RWPE1 (cell line): ENCODE results near the gene SLC30A9.

Experiments used
- CTCF ChIA-PET: fragments of 350-600 bp; sonication (Branson Sonifier 250); formaldehyde crosslinking; extraction: SDS; loops from one replicate; lab custom pipeline; 2021; lab: Yijun Ruan, JAX
- POLR2A ChIA-PET: fragments of 400-600 bp; formaldehyde crosslinking; extraction: SDS; loops from one replicate; lab custom pipeline; 2020; ENCODE audit warnings: antibody characterized with exemption; ENCODE audit not compliant: low non-redundant PET; lab: Yijun Ruan, JAX
- DNase-seq: peaks from one replicate; pipeline ENCODE4 v3.0.0; 2012; ENCODE audit warnings: low spot score
- H3K27ac ChIP-seq: fragments of 450-650 bp; 2 replicates; pipeline ENCODE4 v1.5.1; 2017
- TF ChIP-seq, protein P1 (sequence below): fragments of 450-650 bp; conservative IDR thresholded peaks from 2 replicates; pipeline ENCODE4 v1.5.1; 2017; ENCODE audit warnings: low read depth, mild to moderate bottlenecking

Gene SLC30A9

DNA sequence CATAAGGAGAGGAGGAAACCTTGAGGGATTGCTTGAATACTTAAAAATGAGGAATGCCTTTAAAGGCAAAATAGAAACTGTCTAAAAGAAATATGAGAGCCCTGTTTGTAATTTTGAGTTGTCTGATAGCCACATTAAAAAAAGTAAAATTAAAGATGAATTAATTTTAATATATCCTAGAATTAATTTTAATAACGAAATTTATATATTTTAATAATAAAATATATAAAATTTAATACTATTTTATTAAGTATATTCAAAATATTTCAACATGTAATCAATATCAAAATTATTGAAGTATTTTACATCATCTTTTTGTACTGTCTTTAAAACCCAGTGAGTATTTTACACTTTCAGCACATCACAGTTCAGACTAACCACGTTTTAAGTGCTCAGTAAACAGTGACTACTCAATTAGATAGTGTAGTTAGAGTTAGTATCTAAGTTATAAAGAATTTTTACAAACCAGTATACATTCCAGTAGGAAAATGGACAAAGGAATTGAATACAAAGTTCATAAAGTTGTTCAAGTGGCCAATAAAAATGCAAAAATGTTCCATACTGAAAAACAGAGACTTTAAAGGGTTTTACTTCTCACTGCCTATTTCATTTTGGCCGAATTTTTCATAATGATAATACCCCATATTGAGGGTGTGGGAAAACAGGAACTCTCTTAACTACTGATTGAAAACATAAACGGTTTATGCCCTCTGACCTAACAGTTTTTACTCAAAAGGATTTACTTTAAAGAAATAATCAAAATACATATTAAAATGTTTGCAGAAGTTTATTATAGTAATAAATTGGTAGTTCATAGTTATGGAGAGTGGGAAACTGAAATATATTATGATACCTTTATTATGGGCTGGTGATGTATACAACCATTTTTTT, 2.9 kb downstream of the SLC30A9 start:
- POLR2A ChIA-PET = interaction anchor here (0.5 kb wide), 1 partner anchor 29 kb away, joined by 4 read pairs; no protein-coding TSS in a partner anchor

DNA sequence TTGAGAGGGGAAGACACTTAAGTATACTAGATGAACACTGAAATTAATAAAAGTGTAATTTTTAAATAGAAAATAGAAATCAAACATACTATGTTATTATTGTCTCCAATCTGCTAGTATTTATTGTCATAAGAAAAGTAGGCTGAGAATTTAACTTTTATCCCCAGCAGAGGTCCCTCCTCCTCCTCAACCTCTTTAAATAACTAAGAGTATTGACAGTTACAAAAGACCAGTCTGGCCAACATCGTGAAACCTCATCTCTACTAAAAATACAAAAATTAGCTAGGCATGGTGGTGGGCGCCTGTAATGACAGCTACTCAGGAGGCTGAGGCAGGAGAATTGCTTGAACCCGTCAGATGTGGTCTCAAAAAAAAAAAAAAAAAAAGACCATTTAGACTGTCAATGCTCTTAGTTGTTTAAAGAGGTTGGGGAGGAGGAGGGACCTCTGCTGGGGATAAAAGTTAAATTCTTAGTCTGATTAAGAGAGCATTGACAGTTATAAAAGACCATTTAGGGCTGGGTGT, 4.2 kb downstream of the SLC30A9 start:
- CTCF ChIA-PET = no interaction called here
- no peak overlapping the region for H3K27ac ChIP-seq
- TF ChIP-seq, protein P1, sequence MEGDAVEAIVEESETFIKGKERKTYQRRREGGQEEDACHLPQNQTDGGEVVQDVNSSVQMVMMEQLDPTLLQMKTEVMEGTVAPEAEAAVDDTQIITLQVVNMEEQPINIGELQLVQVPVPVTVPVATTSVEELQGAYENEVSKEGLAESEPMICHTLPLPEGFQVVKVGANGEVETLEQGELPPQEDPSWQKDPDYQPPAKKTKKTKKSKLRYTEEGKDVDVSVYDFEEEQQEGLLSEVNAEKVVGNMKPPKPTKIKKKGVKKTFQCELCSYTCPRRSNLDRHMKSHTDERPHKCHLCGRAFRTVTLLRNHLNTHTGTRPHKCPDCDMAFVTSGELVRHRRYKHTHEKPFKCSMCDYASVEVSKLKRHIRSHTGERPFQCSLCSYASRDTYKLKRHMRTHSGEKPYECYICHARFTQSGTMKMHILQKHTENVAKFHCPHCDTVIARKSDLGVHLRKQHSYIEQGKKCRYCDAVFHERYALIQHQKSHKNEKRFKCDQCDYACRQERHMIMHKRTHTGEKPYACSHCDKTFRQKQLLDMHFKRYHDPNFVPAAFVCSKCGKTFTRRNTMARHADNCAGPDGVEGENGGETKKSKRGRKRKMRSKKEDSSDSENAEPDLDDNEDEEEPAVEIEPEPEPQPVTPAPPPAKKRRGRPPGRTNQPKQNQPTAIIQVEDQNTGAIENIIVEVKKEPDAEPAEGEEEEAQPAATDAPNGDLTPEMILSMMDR = no peak
- no peak for DNase-seq
- POLR2A ChIA-PET = interaction anchor here (0.6 kb wide), 1 partner anchor 1944 kb away, joined by 5 read pairs; no protein-coding TSS in a partner anchor

More for the DNA sequence above, 2.9 kb downstream of the SLC30A9 start:
- H3K27ac ChIP-seq = no peak overlapping the region
- CTCF ChIA-PET = no interaction called here
- DNase-seq = no peak
- TF ChIP-seq, protein P1 = no peak

DNA sequence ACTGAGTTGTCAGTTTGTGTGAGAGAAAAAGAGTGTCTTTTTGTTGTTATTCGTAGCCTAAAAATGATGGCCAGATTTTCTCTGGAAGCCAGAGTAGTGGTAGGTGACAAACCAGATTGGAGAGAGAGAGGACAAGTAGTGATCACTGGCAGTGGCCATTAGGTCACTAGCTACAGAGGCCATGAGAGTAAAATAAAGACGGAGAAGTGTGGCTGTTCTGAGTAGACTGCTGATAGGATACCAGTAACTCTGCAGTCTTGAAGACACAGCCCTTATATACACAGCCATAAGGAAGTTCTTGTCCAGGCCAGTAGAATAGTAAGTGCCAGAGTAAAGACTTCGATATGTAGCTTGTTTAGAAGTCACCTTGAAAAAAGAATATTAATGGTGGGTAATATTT, 7.7 kb downstream of the SLC30A9 start:
- CTCF ChIA-PET = no interaction called here

DNA sequence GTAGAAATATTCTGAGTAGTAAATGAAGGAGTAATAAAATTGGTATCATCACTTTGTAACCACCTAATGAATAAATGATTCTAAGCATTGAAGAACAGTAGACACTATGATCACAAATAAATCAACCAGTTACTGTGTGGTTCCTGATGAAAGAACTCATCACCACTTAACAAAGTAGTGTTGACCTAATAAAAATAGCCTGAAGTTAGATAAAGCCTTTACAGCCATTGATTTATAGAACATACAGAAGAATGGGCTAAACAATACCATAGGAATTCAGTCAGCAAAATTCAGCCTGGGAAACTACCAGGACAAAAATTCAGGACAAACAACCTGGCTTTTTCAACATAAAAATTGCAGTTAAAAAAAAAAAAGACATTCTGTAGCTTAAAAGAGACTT, 9.0 kb downstream of the SLC30A9 start:
- ChIA-PET CTCF (no interaction called here), POLR2A (no interaction called here)
- TF ChIP-seq, protein P1 = no peak
- no peak overlapping the region for H3K27ac ChIP-seq
- DNase-seq = no peak

More for the DNA sequence above, 7.7 kb downstream of the SLC30A9 start:
- no peak overlapping the region for H3K27ac ChIP-seq
- no peak for DNase-seq
- POLR2A ChIA-PET = no interaction called here
- TF ChIP-seq, protein P1 = no peak

DNA sequence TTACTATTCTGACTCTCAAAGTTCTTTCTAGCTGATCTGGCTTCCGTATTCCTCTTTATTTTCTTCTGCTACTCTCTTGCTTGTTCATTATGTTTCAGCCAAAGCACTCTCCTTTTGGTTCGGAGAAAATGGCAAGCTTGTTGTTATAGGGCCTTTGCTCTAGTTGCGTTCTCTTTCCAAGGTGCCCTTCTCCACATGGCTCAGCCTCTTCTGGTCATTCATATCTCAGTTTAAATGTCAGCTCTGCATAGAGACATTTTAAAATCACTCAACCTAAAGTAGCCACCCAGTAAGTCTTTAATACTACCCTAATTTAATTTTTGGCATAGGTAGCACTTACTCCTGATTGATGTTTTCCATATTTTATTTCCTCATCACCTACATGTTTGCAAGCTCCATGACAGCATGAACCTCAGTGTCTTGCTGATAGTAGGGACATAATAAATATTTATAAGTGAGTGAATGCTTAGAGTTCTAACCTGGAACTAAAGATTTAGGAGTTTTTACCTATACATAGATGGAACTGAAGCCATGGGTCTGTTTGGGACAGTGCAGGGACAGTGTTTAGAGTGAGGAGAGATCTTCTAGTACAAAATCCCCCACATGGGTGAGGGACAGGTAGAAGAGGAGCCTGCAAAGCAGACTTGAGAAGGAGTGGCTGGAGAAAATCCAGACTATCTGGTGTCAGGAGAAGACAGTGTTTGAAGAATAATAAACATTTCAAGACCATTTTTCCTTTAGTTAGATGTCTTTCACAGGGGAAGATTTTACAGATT, 17.9 kb downstream of the SLC30A9 start:
- H3K27ac ChIP-seq = no peak overlapping the region
- CTCF ChIA-PET = no interaction called here
- DNase-seq = no peak
- POLR2A ChIA-PET = no interaction called here
- TF ChIP-seq, protein P1 = no peak

DNA sequence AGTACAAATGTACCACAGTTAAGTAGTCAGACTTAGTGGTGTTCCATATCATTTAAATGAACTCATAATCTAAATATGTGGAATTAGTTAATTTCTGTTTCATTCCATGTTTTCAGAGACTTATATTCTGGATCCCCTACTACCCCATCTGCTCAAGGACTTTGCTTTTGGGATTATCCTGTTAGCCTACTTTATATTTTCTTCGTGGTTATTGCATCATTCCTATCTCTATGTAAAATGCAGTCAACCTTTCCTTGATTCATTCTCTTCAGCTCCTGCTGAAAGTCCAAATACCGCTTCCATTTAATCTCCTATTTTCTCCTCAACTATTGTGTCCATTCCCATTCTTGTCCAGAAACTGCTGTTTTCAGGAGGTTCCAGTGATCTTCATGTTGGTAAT, 25.1 kb downstream of the SLC30A9 start:
- no peak overlapping the region for H3K27ac ChIP-seq
- CTCF ChIA-PET = no interaction called here
- POLR2A ChIA-PET = no interaction called here
- DNase-seq = no peak
- TF ChIP-seq, protein P1 = no peak
